22Rv1 (cell line): Measurements from ENCODE around the gene MORN1.

Experiments used
- H3K27ac ChIP-seq: fragments of 450-650 bp; 2 replicates; pipeline ENCODE4 v1.5.1; 2017
- CTCF ChIP-seq: fragments of 450-650 bp; IDR thresholded peaks from 2 replicates; pipeline ENCODE4 v1.5.1; 2017; ENCODE audit warnings: mild to moderate bottlenecking
- ZFX ChIP-seq: fragments of 450-650 bp; IDR thresholded peaks from 2 replicates; pipeline ENCODE4 v1.6.1; 2017; ENCODE audit warnings: antibody characterized with exemption, borderline replicate concordance

MORN1 gene

GRCh38 chr1:2409745-2410144 lies 18.4 kb upstream of the MORN1 start:
- TF ChIP-seq ZFX (no peak), CTCF (no peak)
- H3K27ac ChIP-seq = no peak overlapping the region

- TF ChIP-seq CTCF (no peak), ZFX (no peak)
- H3K27ac ChIP-seq = no peak overlapping the region
Measured at GRCh38 chr1:2408859-2409276, 17.5 kb upstream of the MORN1 start.

GRCh38 chr1:2408456-2408855 lies 17.1 kb upstream of the MORN1 start:
- TF ChIP-seq ZFX (no peak), CTCF (no peak)
- no peak overlapping the region for H3K27ac ChIP-seq

- no peak overlapping the region for H3K27ac ChIP-seq
- TF ChIP-seq ZFX (no peak), CTCF (no peak)
Measured at GRCh38 chr1:2407991-2408275, 16.6 kb upstream of the MORN1 start.

GRCh38 chr1:2407166-2407990 lies 16.0 kb upstream of the MORN1 start:
- H3K27ac ChIP-seq = no peak overlapping the region
- TF ChIP-seq CTCF = no peak
- no peak for TF ChIP-seq ZFX

- H3K27ac ChIP-seq = no peak overlapping the region
- TF ChIP-seq ZFX = no peak
- TF ChIP-seq CTCF = peak; percentile 20; the same call in 1 of the 2 replicates
Measured at GRCh38 chr1:2406451-2407041, 15.2 kb upstream of the MORN1 start.

GRCh38 chr1:2405588-2406295 lies 14.4 kb upstream of the MORN1 start:
- TF ChIP-seq ZFX (no peak), CTCF (no peak)
- 0 out of 2 replicates have a peak overlapping the region, but pooled peaks have one; percentile 10 for H3K27ac ChIP-seq
